HFFc6 (cell line): ENCODE results near the gene WDR93. TPM values are rescaled to one million over a fixed set of nuclear protein-coding genes. Genes with fewer than 3 reads are reported as not detected.

Experiments used
- DNase-seq: peaks from one replicate; pipeline ENCODE4 v3.0.0-alpha.2; 2018
- H3K27ac Mint-ChIP-seq: 2 replicates; pipeline ENCODE4 v1.8.0; 2020; ENCODE audit warnings: mild to moderate bottlenecking, mixed read lengths
- H3K27me3 Mint-ChIP-seq: 2 replicates; pipeline ENCODE4 v1.8.0; 2021; ENCODE audit warnings: mild to moderate bottlenecking, moderate library complexity, mixed read lengths; ENCODE audit not compliant: insufficient read depth
- H3K36me3 Mint-ChIP-seq: 2 replicates; pipeline ENCODE4 v1.8.0; 2021; ENCODE audit warnings: low read depth, mixed read lengths
- H3K4me1 Mint-ChIP-seq: 2 replicates; pipeline ENCODE4 v1.8.0; 2020; ENCODE audit warnings: low read depth, mixed read lengths
- H3K4me3 Mint-ChIP-seq: 2 replicates; pipeline ENCODE4 v1.8.0; 2020; ENCODE audit warnings: mild to moderate bottlenecking, moderate library complexity, mixed read lengths
- H3K9me3 Mint-ChIP-seq: 2 replicates; pipeline ENCODE4 v1.8.0; 2020; ENCODE audit warnings: mild to moderate bottlenecking, mixed read lengths
- CTCF ChIP-seq: fragments of 200-600 bp; sonication (generic); IDR thresholded peaks from 2 replicates; pipeline ENCODE4 v1.5.0; 2021; ENCODE audit warnings: antibody characterized with exemption, mild to moderate bottlenecking
- total RNA-seq, 6 experiments: library from RNA; stranded (reverse); fragmentation: NEBNext Ultra II Directional; extraction: Animal tissue kit (Norgen Biotek cat#: 25700); gene quantifications; 2 replicates in 1 of 6; 3 replicates in 5 of 6; pipeline ENCODE4 v1.2.3, GENCODE V29; 2021

The WDR93 gene
- total RNA-seq, 6 experiments from 2014 or later = 0.21 TPM; not detected in 5

GRCh38 chr15:89776274-89777072 is 85.9 kb downstream of the WDR93 start, which contains the start of gene MESP2:
Gene MESP2, plus strand, starts transcription at chr15:89776332. Its CDS starts 26 bp downstream, at chr15:89776358.
- no peak within 1 kb of the TSS for H3K27ac Mint-ChIP-seq
- H3K9me3 Mint-ChIP-seq = no peaks in the 10 kb centered on the region
- H3K27me3 Mint-ChIP-seq = no peaks in the 10 kb centered on the region; the same call in 1 of the 2 replicates
- DNase-seq = peak; percentile 77
- peak; percentile 73 for TF ChIP-seq CTCF
- H3K4me1 Mint-ChIP-seq = peaks cover 21% of the 10 kb centered on the region
- no peak within 1 kb of the TSS for H3K4me3 Mint-ChIP-seq
- no peaks in the 10 kb centered on the region for H3K36me3 Mint-ChIP-seq

- DNase-seq = no peak
- Mint-ChIP-seq H3K4me3 (no peak overlapping the region), H3K9me3 (no peaks in the 10 kb centered on the region), H3K36me3 (no peaks in the 10 kb centered on the region), H3K27ac (no peak overlapping the region), H3K4me1 (peaks cover 28% of the 10 kb centered on the region), H3K27me3 (no peaks in the 10 kb centered on the region; the same call in 1 of the 2 replicates)
- TF ChIP-seq CTCF = no peak
These were observed 86.6 kb downstream of the WDR93 start for GRCh38 chr15:89777073-89777751.

- Mint-ChIP-seq H3K9me3 (no peaks in the 10 kb centered on the region), H3K27me3 (no peaks in the 10 kb centered on the region; the same call in 1 of the 2 replicates), H3K4me3 (no peak overlapping the region), H3K27ac (no peak overlapping the region), H3K4me1 (peaks cover 31% of the 10 kb centered on the region), H3K36me3 (no peaks in the 10 kb centered on the region)
- DNase-seq = no peak
- no peak for TF ChIP-seq CTCF
These were observed 87.3 kb downstream of the WDR93 start for GRCh38 chr15:89777782-89778380.

GRCh38 chr15:89778861-89779260 is 88.2 kb downstream of the WDR93 start:
- Mint-ChIP-seq H3K9me3 (no peaks in the 10 kb centered on the region), H3K36me3 (no peaks in the 10 kb centered on the region), H3K27me3 (peaks cover 4% of the 10 kb centered on the region; the same call in 1 of the 2 replicates), H3K4me1 (peaks cover 36% of the 10 kb centered on the region), H3K27ac (no peak overlapping the region), H3K4me3 (no peak overlapping the region)
- no peak for TF ChIP-seq CTCF
- DNase-seq = no peak

- TF ChIP-seq CTCF = no peak
- H3K9me3 Mint-ChIP-seq = no peaks in the 10 kb centered on the region
- no peak overlapping the region for H3K4me3 Mint-ChIP-seq
- no peak for DNase-seq
- H3K27me3 Mint-ChIP-seq = peaks cover 5% of the 10 kb centered on the region; the same call in 1 of the 2 replicates
- H3K27ac Mint-ChIP-seq = peak overlapping the region; percentile 92
- H3K4me1 Mint-ChIP-seq = peaks cover 53% of the 10 kb centered on the region
- H3K36me3 Mint-ChIP-seq = 0 out of 2 replicates have a peak, but pooled peaks cover 4% of the 10 kb centered on the region
These were observed 90.0 kb downstream of the WDR93 start for GRCh38 chr15:89780601-89781000.
